ENCODE measurements around the gene H2BK1. TPM values are rescaled to one million over a fixed set of nuclear protein-coding genes. Genes with fewer than 3 reads are reported as not detected.
A peak's percentile ranks its signal among the peaks of the same experiment; 100 is the strongest.

H2BK1 gene
- total RNA-seq, 1 experiment from 2014 or later: 0.87 TPM

GRCh38 chr7:151247611-151248345 is 37.5 kb upstream of the H2BK1 start:
- Mint-ChIP-seq H3K27ac (no peak overlapping the region), H3K9me3 (no peaks in the 10 kb centered on the region), H3K4me1 (peaks cover 59% of the 10 kb centered on the region), H3K27me3 (ENCODE audit: low read depth) (peaks cover 65% of the 10 kb centered on the region), H3K36me3 (no peaks in the 10 kb centered on the region), H3K4me3 (peak overlapping the region; percentile 83)
- TF ChIP-seq IRF2 (CRISPR knock-in tag; IDR thresholded peaks at IDR 0.05; ENCODE audit: borderline replicate concordance, low read depth) (no peak), JUN (CRISPR knock-in tag; IDR thresholded peaks at IDR 0.05) (no peak), CREB1 (CRISPR knock-in tag; IDR thresholded peaks at IDR 0.05) (no peak), ZNF263 (CRISPR knock-in tag; IDR thresholded peaks at IDR 0.05; ENCODE audit: low read depth) (no peak)
- TF ChIP-seq, protein P1, sequence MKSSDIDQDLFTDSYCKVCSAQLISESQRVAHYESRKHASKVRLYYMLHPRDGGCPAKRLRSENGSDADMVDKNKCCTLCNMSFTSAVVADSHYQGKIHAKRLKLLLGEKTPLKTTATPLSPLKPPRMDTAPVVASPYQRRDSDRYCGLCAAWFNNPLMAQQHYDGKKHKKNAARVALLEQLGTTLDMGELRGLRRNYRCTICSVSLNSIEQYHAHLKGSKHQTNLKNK (CRISPR knock-in tag; IDR thresholded peaks at IDR 0.05): no peak
- TF ChIP-seq, protein P2, sequence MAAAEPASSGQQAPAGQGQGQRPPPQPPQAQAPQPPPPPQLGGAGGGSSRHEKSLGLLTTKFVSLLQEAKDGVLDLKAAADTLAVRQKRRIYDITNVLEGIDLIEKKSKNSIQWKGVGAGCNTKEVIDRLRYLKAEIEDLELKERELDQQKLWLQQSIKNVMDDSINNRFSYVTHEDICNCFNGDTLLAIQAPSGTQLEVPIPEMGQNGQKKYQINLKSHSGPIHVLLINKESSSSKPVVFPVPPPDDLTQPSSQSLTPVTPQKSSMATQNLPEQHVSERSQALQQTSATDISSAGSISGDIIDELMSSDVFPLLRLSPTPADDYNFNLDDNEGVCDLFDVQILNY (CRISPR knock-in tag; IDR thresholded peaks at IDR 0.05): no peak
- CTCF ChIA-PET: interaction anchor here (0.7 to 2.8 kb wide), 8 partner anchors 9 to 238 kb away, joined by 3 to 24 read pairs (median 4); partner anchors contain the start of gene ABCF2
- no peak for ATAC-seq
- POLR2A ChIA-PET: interaction anchor here (0.6 kb wide), 1 partner anchor 72 kb away, joined by 4 read pairs; no protein-coding TSS in a partner anchor
- no peak for DNase-seq (ENCODE audit: low spot score)

GRCh38 chr7:151246851-151247580 is 36.7 kb upstream of the H2BK1 start:
- TF ChIP-seq, protein P3, sequence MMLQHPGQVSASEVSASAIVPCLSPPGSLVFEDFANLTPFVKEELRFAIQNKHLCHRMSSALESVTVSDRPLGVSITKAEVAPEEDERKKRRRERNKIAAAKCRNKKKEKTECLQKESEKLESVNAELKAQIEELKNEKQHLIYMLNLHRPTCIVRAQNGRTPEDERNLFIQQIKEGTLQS (CRISPR knock-in tag; conservative IDR thresholded peaks at IDR 0.05): no peak
- no peak for TF ChIP-seq NR2C2 (CRISPR knock-in tag; IDR thresholded peaks at IDR 0.05)
- TF ChIP-seq ZNF281 (CRISPR knock-in tag; IDR thresholded peaks at IDR 0.05): no peak
- ChIA-PET CTCF (interaction anchor here (0.7 to 2.8 kb wide), 10 partner anchors 10 to 238 kb away, joined by 3 to 24 read pairs (median 4); partner anchors contain the start of gene ABCF2), POLR2A (interaction anchor here (1.5 kb wide), 1 partner anchor 20 kb away, joined by 4 read pairs; the partner anchor contains the start of gene ABCF2)
- Mint-ChIP-seq H3K27ac (no peak overlapping the region), H3K36me3 (no peaks in the 10 kb centered on the region), H3K4me1 (peaks cover 56% of the 10 kb centered on the region), H3K27me3 (ENCODE audit: low read depth) (peaks cover 63% of the 10 kb centered on the region), H3K9me3 (no peaks in the 10 kb centered on the region), H3K4me3 (peak overlapping the region; percentile 83; the same call in 1 of the 2 replicates)
- no peak for ATAC-seq
- no peak for DNase-seq (ENCODE audit: low spot score)

GRCh38 chr7:151246102-151246850 is 36.0 kb upstream of the H2BK1 start:
- POLR2A ChIA-PET: interaction anchor here (1.5 kb wide), 1 partner anchor 19 kb away, joined by 4 read pairs; the partner anchor contains the start of gene ABCF2
- no peaks in the 10 kb centered on the region for H3K9me3 Mint-ChIP-seq
- no peaks in the 10 kb centered on the region for H3K36me3 Mint-ChIP-seq
- H3K4me1 Mint-ChIP-seq: peaks cover 56% of the 10 kb centered on the region
- peaks cover 63% of the 10 kb centered on the region for H3K27me3 Mint-ChIP-seq (ENCODE audit: low read depth)
- ATAC-seq (0 out of 2 replicates have a peak, but pooled peaks have one; percentile 1), DNase-seq (ENCODE audit: low spot score) (no peak)
- CTCF ChIA-PET: interaction anchor here (0.6 to 4.6 kb wide), 28 partner anchors 10 to 479 kb away, joined by 3 to 83 read pairs (median 4); partner anchors contain the start of genes ABCF2, CHPF2 and NUB1
- TF ChIP-seq GTF2I (CRISPR knock-in tag; conservative IDR thresholded peaks at IDR 0.05) (peak; percentile 40; the same call in 1 of the 2 replicates), ZBTB21 (CRISPR knock-in tag; IDR thresholded peaks at IDR 0.05; ENCODE audit: borderline replicate concordance) (no peak)
- H3K4me3 Mint-ChIP-seq: peak overlapping the region; percentile 70
- no peak overlapping the region for H3K27ac Mint-ChIP-seq

Data from WTC11 (cell line).